HG03378 (cell line): ENCODE measurements around the gene KRTAP5-11.
"Not testable (repeated sequence)": the region's sequence is repeated elsewhere in the genome, so short reads cannot be mapped to it uniquely, and the experiment has no call there.

Source experiments
- ATAC-seq: cut with Tn5 transposase; IDR thresholded peaks from one replicate; pipeline ENCODE4 v1.9.1; 2021; ENCODE audit warnings: mild to moderate bottlenecking, moderate library complexity; ENCODE audit not compliant: unreplicated experiment

KRTAP5-11 gene, protein sequence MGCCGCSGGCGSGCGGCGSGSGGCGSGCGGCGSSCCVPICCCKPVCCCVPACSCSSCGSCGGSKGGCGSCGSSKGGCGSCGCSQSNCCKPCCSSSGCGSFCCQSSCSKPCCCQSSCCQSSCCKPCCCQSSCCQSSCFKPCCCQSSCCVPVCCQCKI

DNA sequence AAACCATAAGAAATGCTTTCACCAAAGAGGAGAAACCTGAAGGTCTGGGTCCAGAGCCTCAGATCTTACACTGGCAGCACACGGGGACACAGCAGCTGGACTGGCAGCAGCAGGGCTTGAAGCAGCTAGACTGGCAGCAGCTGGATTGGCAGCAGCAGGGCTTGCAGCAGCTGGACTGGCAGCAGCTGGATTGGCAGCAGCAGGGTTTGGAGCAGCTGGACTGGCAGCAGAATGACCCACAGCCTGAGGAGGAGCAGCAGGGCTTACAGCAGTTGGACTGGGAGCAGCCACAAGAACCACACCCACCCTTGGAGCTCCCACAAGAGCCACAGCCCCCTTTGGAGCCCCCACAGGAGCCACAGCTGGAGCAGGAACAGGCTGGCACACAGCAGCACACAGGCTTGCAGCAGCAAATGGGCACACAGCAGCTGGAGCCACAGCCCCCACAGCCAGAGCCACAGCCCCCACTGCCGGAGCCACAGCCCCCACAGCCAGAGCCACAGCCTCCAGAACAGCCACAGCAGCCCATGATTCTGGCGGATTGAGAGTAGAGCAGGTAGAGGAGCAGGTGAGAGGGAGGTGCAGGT, at the start of gene KRTAP5-11:
Gene KRTAP5-11, minus strand, starts transcription at position 567 of the 587 bp plus-strand sequence. Its CDS starts 38 bp downstream, at position 529.
- ATAC-seq: no peak

DNA sequence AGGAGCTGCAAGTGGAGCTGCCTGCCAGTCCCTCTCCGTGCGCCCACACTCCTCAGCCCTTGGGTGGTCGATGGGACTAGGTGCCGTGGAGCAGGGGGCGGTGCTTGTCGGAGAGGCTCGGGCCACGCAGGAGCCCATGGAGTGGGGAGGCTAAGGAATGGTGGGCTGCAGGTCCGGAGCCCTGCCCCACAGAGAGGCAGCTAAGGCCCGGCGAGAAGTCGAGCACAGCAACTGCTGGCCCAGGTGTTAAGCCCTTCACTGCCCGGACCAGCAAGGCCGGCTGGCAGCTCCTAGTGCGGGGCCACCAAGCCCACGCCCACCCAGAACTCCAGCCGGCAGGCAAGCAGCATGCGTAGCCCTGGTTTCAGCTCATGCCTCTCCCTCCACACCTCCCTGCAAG, 48.9 kb upstream of the KRTAP5-11 start:
- not testable (repeated sequence) for ATAC-seq

DNA sequence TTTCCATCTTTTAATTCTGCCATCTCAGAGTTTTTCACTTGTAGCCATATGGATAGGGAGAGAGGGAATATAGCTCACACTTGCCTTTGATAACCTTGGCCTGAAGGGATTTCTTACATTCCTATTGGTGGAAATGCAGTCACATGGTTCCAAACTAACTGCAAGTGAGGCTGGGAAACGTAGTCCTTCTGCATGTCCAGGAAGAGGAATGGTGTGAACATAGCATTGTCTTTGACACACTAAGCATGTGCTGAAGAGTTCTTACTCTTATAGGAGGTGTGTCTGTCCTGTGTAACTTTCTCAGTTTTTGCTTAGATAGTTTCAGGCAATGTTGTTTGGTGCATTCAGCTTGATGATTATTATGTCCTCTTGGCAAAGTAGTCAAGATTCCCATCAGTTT, 47.4 kb upstream of the KRTAP5-11 start:
- ATAC-seq: not testable (repeated sequence)

DNA sequence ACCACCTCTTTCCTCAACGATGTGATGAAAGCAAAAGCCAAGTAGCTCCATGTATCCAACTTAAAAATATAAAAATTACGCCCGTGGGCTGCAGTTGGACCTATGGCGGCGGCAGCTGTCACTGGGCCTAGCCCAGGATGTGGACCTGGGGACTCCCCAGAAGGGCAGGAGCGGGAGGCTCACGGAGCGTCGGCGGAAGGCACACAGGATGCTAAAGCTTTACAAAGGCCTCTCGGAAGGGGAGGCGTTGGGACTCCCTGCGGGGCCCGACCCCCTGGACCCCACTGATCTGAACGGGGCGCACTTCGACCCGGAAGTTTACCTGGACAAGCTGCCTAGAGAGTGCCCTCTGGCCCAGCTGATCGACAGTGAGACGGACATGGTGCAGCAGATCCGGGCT, 46.3 kb upstream of the KRTAP5-11 start:
- not testable (repeated sequence) for ATAC-seq

DNA sequence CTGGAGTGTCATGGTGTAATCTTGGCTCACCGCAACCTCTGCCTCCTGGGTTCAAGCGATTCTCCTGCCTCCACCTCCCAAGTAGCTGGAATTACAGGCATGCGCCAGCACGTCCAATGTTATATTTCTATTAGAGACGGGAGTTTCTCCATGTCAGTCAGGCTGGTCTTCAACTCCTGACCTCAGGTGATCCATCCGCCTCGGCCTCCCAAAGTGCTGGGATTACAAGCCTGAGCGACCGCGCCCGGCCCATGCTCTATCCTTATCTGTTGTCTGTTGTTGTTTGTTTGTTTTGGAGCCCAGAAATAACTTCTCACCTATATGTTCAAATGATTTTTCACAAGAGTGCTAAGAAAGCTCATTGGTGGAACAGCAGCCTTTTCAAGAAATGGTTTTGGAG, 40.6 kb upstream of the KRTAP5-11 start:
- ATAC-seq: not testable (repeated sequence)

DNA sequence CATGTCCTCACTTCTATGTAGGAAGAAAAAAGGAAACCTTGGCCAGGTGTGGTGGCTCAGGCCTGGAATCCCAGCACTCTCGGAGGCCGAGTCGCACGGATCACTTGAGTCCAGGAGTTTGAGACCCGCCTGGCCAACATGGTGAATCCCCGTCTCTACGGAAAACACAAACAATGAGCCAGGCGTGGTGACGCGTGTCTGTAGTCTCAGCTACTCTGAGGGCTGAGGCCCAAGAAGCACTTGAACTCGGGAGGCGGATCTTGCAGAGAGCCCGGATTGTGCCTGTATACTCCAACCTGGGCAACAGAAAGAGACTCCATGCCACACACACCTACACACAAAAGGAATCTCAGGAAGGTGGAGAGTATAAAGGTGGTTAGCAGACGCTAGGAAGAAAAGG, 39.9 kb upstream of the KRTAP5-11 start:
- not testable (repeated sequence) for ATAC-seq

DNA sequence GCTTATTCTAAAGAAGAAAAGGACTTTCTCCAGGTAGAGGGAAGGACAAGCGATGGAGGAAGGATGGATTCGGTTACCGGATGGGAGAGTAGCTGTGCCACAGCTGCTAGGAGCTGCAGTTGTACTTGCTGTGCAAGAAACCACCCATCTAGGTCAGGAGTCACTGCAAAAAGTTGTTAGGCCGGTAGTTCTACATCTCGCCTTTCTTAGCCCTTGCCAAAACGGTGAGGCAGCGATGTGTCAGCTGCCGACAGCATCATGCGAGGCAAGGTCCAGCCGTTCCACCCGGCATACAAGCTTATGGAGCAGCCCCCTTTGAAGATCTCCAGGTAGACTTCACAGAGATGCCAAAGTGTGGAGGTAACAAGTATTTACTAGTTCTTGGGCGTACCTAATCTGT, 32.3 kb upstream of the KRTAP5-11 start:
- ATAC-seq: not testable (repeated sequence)

DNA sequence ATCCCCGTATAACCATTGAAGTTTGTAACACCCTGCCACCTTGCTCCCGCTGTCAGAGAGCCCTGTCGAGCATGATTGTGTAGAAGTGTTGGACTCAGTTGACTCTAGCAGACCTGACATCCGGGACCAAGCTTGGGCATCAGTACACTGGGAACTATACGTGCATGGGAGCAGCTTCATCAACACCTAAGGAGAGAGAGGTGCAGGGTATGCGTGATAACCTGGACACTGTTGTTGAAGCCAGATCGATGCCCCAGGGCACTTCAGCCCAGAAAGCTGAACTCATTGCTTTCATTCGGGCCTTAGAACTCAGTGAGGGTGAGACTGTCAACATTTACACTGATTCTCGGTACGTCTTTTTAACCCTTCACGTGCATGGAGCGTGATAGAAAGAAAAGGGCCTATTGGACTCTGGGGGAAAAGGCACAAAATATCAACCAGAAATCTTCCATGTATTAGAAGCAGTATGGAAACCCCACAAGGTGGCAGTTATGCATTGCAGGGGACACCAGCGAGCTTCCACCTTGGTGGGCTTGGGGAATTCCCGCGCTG, 31.8 kb upstream of the KRTAP5-11 start:
- ATAC-seq: not testable (repeated sequence)

DNA sequence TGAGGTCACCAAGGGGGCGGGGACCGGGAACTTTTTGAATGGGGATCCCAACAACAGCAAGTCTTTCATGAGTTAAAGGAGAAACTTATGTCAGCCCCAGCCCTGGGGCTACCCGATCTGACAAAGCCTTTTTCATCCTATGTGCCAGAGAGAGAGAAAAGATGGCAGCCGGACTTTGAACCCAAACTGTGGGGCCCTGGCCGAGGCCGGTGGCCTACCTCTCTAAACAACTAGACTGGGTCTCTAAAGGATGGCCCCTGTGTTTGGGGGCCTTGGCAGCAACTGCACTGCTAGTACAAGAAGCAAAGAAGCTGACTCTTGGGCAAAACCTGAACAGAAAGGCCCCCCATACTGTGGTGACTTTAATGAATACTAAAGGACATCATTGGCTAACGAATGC, 31.3 kb upstream of the KRTAP5-11 start:
- ATAC-seq: not testable (repeated sequence)

DNA sequence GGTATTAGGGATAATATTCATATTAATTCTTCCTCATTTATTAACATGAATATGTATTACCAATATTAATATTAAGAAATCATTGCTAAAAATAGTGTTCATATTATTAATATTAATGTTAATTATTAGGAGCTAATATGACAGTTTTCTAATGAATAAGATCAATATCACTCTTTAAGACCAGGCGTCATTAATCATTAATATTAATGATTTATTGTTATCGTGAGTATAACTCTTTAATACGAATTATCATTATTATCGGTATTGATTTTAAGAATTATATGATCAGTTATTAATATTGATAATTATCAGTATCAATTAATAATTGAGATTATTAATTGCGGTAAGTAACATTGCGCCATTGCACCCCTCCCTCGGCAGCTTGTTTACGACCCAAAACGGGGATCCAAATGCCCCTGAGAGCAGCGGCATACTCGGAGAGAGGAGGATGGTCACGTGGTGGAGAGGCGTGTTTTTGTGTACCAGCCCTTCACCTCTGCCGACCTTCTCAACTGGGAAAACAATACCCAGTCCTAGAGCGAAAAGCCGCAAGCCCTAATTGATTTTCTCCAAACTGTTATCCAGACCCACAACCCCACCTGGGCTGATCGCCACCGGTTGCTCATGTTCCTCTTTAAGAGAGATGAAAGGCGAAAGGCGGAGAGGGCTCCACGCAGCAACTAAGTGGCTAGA, 28.7 kb upstream of the KRTAP5-11 start:
- not testable (repeated sequence) for ATAC-seq

DNA sequence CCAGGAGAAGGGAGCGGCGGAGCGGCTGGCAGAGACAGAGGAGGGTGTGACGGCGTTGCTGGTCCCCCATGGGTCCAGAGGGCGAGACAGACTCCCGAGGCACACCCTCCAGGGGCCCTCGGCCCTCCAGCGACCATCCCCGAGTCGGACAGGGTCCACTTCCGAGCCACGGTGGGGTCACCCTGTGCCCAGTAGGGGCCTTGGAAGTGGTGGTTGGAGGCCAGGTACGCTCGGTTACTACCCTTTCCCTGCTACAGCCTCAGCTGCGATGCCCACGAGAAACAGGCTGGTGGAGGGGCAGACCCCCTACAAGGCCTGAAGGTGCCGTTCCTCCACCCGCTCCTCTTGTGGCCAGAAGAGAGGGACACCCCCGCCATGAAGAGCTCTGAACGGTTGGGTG, 25.6 kb upstream of the KRTAP5-11 start:
- ATAC-seq: not testable (repeated sequence)

DNA sequence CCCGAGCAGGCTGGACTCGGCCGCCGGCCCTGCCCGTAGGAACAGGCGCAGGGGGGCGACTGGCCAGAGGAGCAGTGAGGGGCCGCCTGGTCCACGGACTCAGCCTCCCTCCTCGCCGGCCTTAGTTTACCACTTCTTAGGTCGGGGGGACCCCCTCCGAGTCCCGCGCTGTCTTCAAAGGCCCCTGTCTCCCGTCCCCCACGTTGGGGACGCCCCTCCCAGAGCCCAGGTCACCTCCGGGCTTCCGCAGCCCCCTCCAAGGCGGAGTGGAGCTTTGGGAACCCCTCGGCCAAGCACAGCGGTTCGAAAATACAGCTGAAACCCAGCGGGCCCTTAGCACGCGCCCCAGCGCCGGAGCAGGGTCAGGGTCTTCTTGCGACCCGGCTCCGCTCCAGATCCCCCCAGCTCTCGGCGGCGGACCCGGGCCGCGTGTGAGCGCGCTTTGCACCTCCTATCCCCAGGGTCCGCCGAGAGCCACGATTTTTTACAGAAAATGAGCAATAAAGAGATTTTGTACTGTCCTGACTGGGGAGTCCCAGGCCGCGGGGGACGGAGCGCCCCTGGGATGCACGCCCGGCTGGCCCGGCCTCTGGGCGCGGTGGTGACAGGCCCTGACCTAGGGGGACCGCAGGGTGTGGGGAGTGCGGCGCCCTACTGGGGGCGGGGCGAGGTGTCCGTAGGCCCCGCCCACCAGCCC, 25.0 kb upstream of the KRTAP5-11 start:
- not testable (repeated sequence) for ATAC-seq

DNA sequence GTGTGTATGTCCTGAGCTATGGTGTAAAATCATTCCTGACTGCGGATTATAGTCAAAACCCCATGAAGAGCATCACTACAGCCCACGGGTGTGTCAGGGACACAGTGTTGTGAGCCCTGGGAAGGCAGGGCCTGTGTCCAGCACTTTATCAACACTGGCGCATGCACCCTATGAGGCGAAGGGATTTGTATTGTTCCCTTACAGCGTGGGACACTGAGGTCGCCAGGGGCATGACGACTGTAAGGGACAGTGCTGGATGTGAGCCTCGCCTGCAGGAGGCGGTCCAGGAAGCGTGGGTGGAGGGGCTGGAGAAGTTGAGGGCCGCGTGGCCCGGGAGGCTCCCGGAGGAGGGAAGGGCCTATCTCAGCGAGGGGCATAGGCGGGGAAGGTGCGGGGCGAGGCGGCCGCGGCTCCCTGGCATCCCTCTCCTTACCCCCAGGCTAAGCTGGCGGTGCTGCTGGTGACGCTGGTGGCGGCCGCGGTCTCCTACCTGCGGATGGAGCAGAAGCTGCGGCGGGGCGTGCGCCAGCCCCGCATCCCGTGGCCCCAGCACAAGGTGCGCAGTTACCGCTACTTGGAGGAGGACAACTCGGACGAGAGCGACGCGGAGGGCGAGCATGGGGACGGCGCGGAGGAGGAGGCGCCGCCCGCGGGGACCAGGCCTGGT, 24.3 kb upstream of the KRTAP5-11 start:
- not testable (repeated sequence) for ATAC-seq

DNA sequence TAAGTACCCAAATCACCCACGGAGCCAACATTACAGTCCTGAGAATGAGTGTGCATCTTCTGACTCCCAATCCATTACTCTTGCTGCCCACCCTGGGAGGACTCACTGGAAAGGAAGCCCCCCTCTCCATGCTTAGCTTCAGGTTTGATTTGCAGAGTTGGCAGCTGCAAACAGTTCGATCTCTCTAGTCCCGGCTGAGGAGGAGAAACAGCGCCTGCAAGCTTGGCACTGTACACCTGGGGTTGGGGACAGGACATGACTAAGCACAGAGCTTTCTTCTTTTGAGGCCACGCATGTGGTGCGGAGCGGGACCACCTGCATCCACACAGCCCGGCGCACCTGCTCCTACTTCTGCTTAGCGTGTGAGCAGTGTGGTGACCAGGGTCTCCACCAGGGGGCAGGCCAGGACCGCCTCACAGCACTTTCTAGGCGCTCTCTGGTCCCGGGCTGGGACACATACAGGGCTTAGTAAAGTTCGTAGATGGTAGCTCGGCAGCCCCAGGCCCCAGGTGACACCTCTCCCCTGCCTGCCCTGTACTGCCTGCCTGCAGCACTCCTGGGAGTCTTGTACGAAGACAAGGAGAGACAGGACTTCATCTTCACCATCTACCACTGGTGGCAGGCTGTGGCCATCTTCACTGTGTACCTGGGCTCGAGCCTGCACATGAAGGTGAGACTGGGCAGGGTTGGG, 22.3 kb upstream of the KRTAP5-11 start:
- ATAC-seq: not testable (repeated sequence)

DNA sequence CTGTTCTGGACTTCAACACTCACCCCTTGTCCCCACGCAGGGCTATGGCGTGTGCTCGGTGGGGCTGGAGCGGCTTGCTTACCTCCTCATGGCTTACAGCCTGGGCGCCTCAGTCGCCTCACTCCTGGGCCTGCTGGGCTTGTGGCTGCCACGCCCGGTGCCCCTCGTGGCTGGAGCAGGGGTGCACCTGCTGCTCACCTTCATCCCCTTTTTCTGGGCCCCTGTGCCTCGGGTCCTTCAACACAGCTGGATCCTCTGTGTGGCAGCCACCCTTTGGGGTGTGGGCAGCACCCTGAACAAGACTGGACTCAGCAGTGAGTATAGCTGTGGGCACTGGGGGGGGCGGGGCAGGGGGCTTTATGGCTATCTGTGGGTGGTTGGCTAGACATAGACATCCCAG, 20.5 kb upstream of the KRTAP5-11 start:
- ATAC-seq: not testable (repeated sequence)

DNA sequence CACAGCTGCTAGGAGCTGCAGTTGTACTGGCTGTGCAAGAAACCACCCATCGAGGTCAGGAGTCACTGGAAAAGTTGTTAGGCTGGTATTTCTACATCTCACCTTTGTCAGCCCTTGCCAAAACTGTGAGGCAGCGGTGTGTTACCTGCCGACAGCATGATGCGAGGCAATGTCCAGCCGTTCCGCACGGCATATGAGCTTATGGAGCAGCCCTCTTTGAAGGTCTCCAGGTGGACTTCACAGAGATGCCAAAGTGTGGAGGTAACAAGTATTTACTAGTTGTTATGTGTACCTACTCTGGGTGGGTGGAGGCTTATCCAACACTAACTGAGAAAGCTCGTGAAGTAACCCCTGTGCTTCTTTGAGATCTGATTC, 6.9 kb upstream of the KRTAP5-11 start:
- not testable (repeated sequence) for ATAC-seq

DNA sequence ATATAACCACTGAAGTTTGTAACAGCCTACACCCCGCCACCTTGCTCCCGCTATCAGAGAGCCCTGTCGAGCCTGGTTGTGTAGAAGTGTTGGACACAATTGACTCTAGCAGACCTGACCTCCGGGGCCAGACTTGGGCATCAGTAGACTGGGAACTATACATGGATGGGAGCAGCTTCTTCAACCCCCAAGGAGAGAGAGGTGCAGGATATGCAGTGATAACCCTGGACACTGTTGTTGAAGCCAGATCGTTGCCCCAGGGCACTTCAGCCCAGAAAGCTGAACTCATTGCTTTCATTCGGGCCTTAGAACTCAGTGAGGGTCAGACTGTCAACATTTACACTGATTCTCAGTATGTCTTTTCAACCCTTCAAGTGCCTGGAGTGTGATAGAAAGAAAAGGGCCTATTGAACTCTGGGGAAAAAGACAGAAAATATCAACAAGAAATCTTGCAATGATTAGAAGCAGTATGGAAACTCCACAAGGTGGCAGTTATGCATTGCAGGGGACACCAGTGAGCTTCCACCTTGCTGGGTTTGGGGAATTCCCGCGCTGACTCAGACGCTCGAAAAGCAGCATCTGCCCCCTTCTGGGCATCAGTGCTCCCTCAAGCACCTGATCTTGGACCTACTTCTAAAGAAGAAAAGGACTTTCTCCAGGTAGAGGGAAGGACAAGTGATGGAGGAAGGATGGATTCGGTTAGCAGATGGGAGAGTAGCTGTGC, 6.3 kb upstream of the KRTAP5-11 start:
- not testable (repeated sequence) for ATAC-seq

DNA sequence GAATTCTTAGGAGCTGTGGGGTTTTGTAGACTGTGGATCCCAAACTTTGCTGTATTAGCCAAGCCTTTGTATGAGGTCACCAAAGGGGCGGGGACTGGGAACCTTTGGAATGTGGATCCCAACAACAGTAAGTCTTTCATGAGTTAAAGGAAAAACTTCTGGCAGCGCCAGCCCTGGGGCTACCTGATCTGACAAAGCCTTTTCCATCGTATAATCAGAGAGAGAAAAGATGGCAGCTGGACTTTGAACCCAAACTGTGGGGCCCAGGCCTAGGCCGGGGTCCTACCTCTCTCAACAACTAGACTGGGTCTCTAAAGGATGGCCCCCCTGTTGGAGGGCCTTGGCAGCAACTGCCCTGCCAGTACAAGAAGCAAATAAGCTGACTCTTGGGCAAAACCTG, 5.6 kb upstream of the KRTAP5-11 start:
- not testable (repeated sequence) for ATAC-seq

DNA sequence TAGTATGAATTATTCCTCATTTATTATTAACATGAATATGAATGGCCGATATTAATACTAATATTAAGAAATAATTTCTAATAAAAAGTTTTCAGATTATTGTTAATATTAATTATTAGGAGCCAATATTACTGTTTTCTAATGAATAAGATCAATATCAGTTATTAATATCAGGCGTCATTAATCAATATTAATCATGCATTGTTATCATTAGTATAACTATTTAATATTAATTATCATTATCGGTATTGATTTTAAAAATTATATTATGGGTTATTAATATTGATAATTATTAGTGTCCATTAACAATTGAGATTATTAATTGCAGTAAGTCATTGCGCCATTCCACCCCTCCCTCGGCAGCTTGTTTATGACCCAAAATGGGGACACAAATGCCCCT, 3.0 kb upstream of the KRTAP5-11 start:
- ATAC-seq: not testable (repeated sequence)
